ENCODE results near the gene IL1RAPL2. TPM values are rescaled to one million over a fixed set of nuclear protein-coding genes. Genes with fewer than 3 reads are reported as not detected.
"Not testable (repeated sequence)": the region's sequence is repeated elsewhere in the genome, so short reads cannot be mapped to it uniquely, and the experiment has no call there.

IL1RAPL2 gene
- total RNA-seq, 1 donor, result not detected

- no peak for TF ChIP-seq CTCF (IDR thresholded peaks at IDR 0.05; ENCODE audit: extremely low read depth, low read depth, low read length)
- no peak for DNase-seq (ENCODE audit: insufficient read length, low spot score, missing footprints)
- Histone ChIP-seq H3K27me3 (ENCODE audit: insufficient read depth, low read length) (no peaks in the 10 kb centered on the region), H3K4me2 (ENCODE audit: insufficient read depth, low read length) (no peak overlapping the region), H3K9me3 (ENCODE audit: low read depth, low read length) (no peaks in the 10 kb centered on the region), H4K20me1 (ENCODE audit: insufficient read depth, low read length) (no peaks in the 10 kb centered on the region), H3K4me3 (ENCODE audit: insufficient read depth, low read length) (no peak overlapping the region), H3K27ac (ENCODE audit: low read depth, low read length) (no peak overlapping the region), H3K36me3 (ENCODE audit: insufficient read depth, low read length) (no peaks in the 10 kb centered on the region), H2AFZ (ENCODE audit: low read length) (no peak overlapping the region), H3K79me2 (ENCODE audit: insufficient read depth, low read length) (no peaks in the 10 kb centered on the region), H3K4me1 (ENCODE audit: insufficient read depth, low read length) (no peaks in the 10 kb centered on the region)
These were observed 543.9 kb downstream of the IL1RAPL2 start for GRCh38 chrX:105109936-105110335.

- Histone ChIP-seq H4K20me1 (ENCODE audit: insufficient read depth, low read length) (no peaks in the 10 kb centered on the region), H3K4me2 (ENCODE audit: insufficient read depth, low read length) (no peak overlapping the region), H3K9me3 (ENCODE audit: low read depth, low read length) (no peaks in the 10 kb centered on the region), H3K79me2 (ENCODE audit: insufficient read depth, low read length) (no peaks in the 10 kb centered on the region), H2AFZ (ENCODE audit: low read length) (no peak overlapping the region), H3K27ac (ENCODE audit: low read depth, low read length) (no peak overlapping the region), H3K36me3 (ENCODE audit: insufficient read depth, low read length) (no peaks in the 10 kb centered on the region), H3K4me1 (ENCODE audit: insufficient read depth, low read length) (no peaks in the 10 kb centered on the region), H3K27me3 (ENCODE audit: insufficient read depth, low read length) (no peaks in the 10 kb centered on the region), H3K4me3 (ENCODE audit: insufficient read depth, low read length) (no peak overlapping the region)
- DNase-seq (ENCODE audit: insufficient read length, low spot score, missing footprints), result no peak
- TF ChIP-seq CTCF (IDR thresholded peaks at IDR 0.05; ENCODE audit: extremely low read depth, low read depth, low read length), result no peak
These were observed 548.6 kb downstream of the IL1RAPL2 start for GRCh38 chrX:105114554-105115130.

- not testable (repeated sequence) for H3K27me3 ChIP-seq (ENCODE audit: insufficient read depth, low read length); H3K4me2 ChIP-seq (ENCODE audit: insufficient read depth, low read length); H3K4me1 ChIP-seq (ENCODE audit: insufficient read depth, low read length); H3K27ac ChIP-seq (ENCODE audit: low read depth, low read length); H4K20me1 ChIP-seq (ENCODE audit: insufficient read depth, low read length); H3K9me3 ChIP-seq (ENCODE audit: low read depth, low read length); H3K4me3 ChIP-seq (ENCODE audit: insufficient read depth, low read length); H2AFZ ChIP-seq (ENCODE audit: low read length); H3K79me2 ChIP-seq (ENCODE audit: insufficient read depth, low read length); H3K36me3 ChIP-seq (ENCODE audit: insufficient read depth, low read length); DNase-seq (ENCODE audit: insufficient read length, low spot score, missing footprints)
These were observed 549.8 kb downstream of the IL1RAPL2 start for GRCh38 chrX:105115596-105116320.

GRCh38 chrX:105116486-105116885 is 550.5 kb downstream of the IL1RAPL2 start:
- Histone ChIP-seq H3K9me3 (ENCODE audit: low read depth, low read length) (no peaks in the 10 kb centered on the region), H3K27ac (ENCODE audit: low read depth, low read length) (no peak overlapping the region), H4K20me1 (ENCODE audit: insufficient read depth, low read length) (no peaks in the 10 kb centered on the region), H3K4me1 (ENCODE audit: insufficient read depth, low read length) (no peaks in the 10 kb centered on the region), H3K79me2 (ENCODE audit: insufficient read depth, low read length) (no peaks in the 10 kb centered on the region), H3K4me3 (ENCODE audit: insufficient read depth, low read length) (no peak overlapping the region), H3K27me3 (ENCODE audit: insufficient read depth, low read length) (peaks cover 6% of the 10 kb centered on the region), H3K4me2 (ENCODE audit: insufficient read depth, low read length) (no peak overlapping the region), H3K36me3 (ENCODE audit: insufficient read depth, low read length) (no peaks in the 10 kb centered on the region), H2AFZ (ENCODE audit: low read length) (no peak overlapping the region)
- no peak for TF ChIP-seq CTCF (IDR thresholded peaks at IDR 0.05; ENCODE audit: extremely low read depth, low read depth, low read length)
- no peak for DNase-seq (ENCODE audit: insufficient read length, low spot score, missing footprints)
